Endothelial cell of umbilical vein (primary cell): ENCODE measurements around the gene NEURL1B.

ENCODE experiments used
- EZH2 ChIP-seq: IDR thresholded peaks from 2 replicates; pipeline ENCODE4 v1.6.1; 2012; ENCODE audit warnings: borderline replicate concordance, low read depth, mild to moderate bottlenecking, moderate library complexity, low read length, inconsistent platforms; ENCODE audit not compliant: severe bottlenecking
- MYC ChIP-seq: IDR thresholded peaks from one replicate; pipeline ENCODE4 v1.6.1; 2011; ENCODE audit warnings: mild to moderate bottlenecking, low read depth, low read length
- POLR2A ChIP-seq: IDR thresholded peaks from 2 replicates; pipeline ENCODE4 v1.6.1; 2012; ENCODE audit warnings: low read depth, mild to moderate bottlenecking, control low read depth, low read length
- TF ChIP-seq, protein P1 (sequence below), 2 donors: IDR thresholded peaks; 1 replicate in 1 of 2; 2 replicates in 1 of 2; pipeline ENCODE4 v1.5.1; 2011; ENCODE audit warnings: low read length in 2 of 2, mild to moderate bottlenecking in 2 of 2, moderate library complexity in 2 of 2, control low read depth in 1 of 2, inconsistent platforms in 1 of 2, low read depth in 1 of 2; ENCODE audit not compliant: insufficient read depth in 1 of 2; ENCODE audit errors: extremely low read depth in 1 of 2

DNA sequence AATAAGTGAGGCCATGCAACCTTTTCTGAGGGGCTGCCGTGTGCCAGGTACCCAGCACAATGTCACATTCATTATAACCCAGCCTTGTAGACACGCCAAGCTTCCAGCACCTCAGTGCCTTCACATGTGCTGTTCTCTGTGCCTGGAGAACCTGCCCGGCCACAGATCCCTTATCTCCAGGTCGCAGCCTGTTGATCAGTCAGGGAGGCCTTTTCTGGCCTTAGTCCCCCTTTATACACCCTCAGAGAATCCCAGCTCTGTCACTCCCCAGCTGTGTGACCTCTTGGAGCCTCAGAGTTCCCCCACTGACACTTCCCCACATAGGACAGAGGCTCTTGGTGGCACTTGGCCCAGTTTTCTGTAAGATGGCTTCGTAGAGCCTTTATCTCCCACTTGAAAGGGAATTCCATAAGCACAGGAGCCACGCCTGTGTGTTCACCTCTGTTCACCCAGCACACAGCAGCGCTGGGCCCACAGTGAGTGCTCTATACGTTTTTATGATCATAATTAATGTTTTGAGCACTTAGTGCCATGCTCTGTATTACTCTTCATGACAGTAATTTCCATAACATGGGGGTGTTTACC, 38.7 kb downstream of the NEURL1B start:
- TF ChIP-seq POLR2A (no peak), MYC (no peak), EZH2 (no peak)
- TF ChIP-seq, protein P1, sequence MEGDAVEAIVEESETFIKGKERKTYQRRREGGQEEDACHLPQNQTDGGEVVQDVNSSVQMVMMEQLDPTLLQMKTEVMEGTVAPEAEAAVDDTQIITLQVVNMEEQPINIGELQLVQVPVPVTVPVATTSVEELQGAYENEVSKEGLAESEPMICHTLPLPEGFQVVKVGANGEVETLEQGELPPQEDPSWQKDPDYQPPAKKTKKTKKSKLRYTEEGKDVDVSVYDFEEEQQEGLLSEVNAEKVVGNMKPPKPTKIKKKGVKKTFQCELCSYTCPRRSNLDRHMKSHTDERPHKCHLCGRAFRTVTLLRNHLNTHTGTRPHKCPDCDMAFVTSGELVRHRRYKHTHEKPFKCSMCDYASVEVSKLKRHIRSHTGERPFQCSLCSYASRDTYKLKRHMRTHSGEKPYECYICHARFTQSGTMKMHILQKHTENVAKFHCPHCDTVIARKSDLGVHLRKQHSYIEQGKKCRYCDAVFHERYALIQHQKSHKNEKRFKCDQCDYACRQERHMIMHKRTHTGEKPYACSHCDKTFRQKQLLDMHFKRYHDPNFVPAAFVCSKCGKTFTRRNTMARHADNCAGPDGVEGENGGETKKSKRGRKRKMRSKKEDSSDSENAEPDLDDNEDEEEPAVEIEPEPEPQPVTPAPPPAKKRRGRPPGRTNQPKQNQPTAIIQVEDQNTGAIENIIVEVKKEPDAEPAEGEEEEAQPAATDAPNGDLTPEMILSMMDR (IDR thresholded peaks at IDR 0.05; ENCODE audit: extremely low read depth in 1 of 2, insufficient read depth in 1 of 2, low read depth in 1 of 2, low read length in 2 of 2), result no peak
